Heart left ventricle (tissue), 16 donors: ENCODE data around the gene ABHD16B. TPM values are rescaled to one million over a fixed set of nuclear protein-coding genes. Genes with fewer than 3 reads are reported as not detected.

Experiments
- ATAC-seq, 4 donors: fragments of 200-7000 bp; cut with Tn5 transposase; one replicate each; pipeline ENCODE4 v1.9.1; 2020 to 2022; ENCODE audit warnings: moderate library complexity in 4 of 4, mild to moderate bottlenecking in 3 of 4, moderate number of reproducible peaks in 1 of 4
- DNase-seq, 5 donors: peaks; one replicate each; pipeline ENCODE4 v3.0.0-alpha.2; 2020
- H3K27ac ChIP-seq, 12 donors: fragments of 200-600 bp; sonication (generic) in 4 of 12; one replicate each; pipeline versions ENCODE4 v1.5.0 to v1.8.0; 2016 to 2022; ENCODE audit warnings: mild to moderate bottlenecking in 2 of 12
- H3K27me3 ChIP-seq, 9 donors: fragments of 200-600 bp; sonication (generic) in 2 of 9; one replicate each; pipeline versions ENCODE4 v1.5.1 to v1.8.0; 2016 to 2022; ENCODE audit warnings: mild to moderate bottlenecking in 3 of 9
- H3K36me3 ChIP-seq, 9 donors: fragments of 200-600 bp; sonication (generic) in 2 of 9; one replicate each; pipeline versions ENCODE4 v1.5.0 to v1.8.0; 2018 to 2022; ENCODE audit warnings: mild to moderate bottlenecking in 2 of 9
- H3K4me1 ChIP-seq, 12 donors: fragments of 200-600 bp; sonication (generic) in 4 of 12; one replicate each; pipeline versions ENCODE4 v1.5.0 to v1.8.0; 2016 to 2022; ENCODE audit warnings: mild to moderate bottlenecking in 3 of 12
- H3K4me3 ChIP-seq, 12 donors: fragments of 200-600 bp; sonication (generic) in 4 of 12; one replicate each; pipeline versions ENCODE4 v1.5.0 to v1.8.0; 2017 to 2022; ENCODE audit warnings: mild to moderate bottlenecking in 9 of 12, moderate library complexity in 4 of 12
- H3K9me3 ChIP-seq, 12 donors: fragments of 200-600 bp; sonication (generic) in 4 of 12; one replicate each; pipeline versions ENCODE4 v1.5.0 to v1.8.0; 2016 to 2022; ENCODE audit warnings: mild to moderate bottlenecking in 1 of 12
- CTCF ChIP-seq, 12 donors: fragments of 200-600 bp; sonication (generic) in 4 of 12; IDR thresholded peaks; one replicate each; pipeline versions ENCODE4 v1.5.0 to v1.8.0; 2018 to 2022; ENCODE audit warnings: antibody characterized with exemption in 12 of 12, mild to moderate bottlenecking in 5 of 12
- POLR2A ChIP-seq, 2 donors: fragments of 450-650 bp; IDR thresholded peaks; one replicate each; pipeline ENCODE4 v1.6.1; 2017; ENCODE audit warnings: antibody characterized with exemption in 2 of 2, mild to moderate bottlenecking in 2 of 2, moderate library complexity in 2 of 2
- WGBS, 4 donors: extraction: QIAGEN DNeasy Blood & Tissue Kit in 2 of 4; methylation state at CpG; one replicate each; pipeline versions ENCODE4 v1.1.5 to v1.1.7; 2013 to 2018; 5-methylcytosine and 5-hydroxymethylcytosine counted together
- intact Hi-C, 10 donors: fragments of 100-400 bp; cut with DNase I; formaldehyde crosslinking; loops; one replicate each; pipeline versions ENCODE4 v1.11.1 to v1.14.2; 2022
- polyA plus RNA-seq, 2 donors: library from polyadenylated mRNA; stranded (reverse); fragments of 200-250 nt; gene quantifications; one replicate each; pipeline ENCODE4 v1.2.3, GENCODE V29; 2013
- total RNA-seq, 9 donors: library from RNA; depleted of rRNA in 2 of 9; stranded (reverse); fragments of >200 nt in 2 of 9; fragmentation: NEBNext Ultra II Directional in 3 of 9; extraction: Animal tissue kit (Norgen Biotek cat#: 25700) in 3 of 9; gene quantifications; one replicate each; pipeline versions ENCODE4 v1.1.0 to v1.2.4, GENCODE V29; 2016 to 2023
- donor health status: ischemic (EF 13 %, LVEDD 7.1; RV severe dilation, severe dysfunction).
- donor health status: healthy with polysubstance abuse.
- donor health status: DM: no; HTN: yes; CAD: no.
- donor health status: DM: no; HTN: no; CAD: no.
- donor health status: ischemic (EF 25% LVEDD 6.9; RV normal size, moderate dysfunction).
- donor health status: ischemic (EF 25% LVEDD 5.7; RV mildly dilated, moderate dysfunction).
- donor health status: healthy.
- donor health status: DM: yes; HTN: yes; CAD: no.
- donor health status: ischemic (EF 35%, LVEDD 5.7; RV mildly dilated, moderate dysfunction).
- donor health status: nonischemic (EF 11% LVEDD 7.7; RV severe dilation, severe dysfunction).
- donor health status: DM: yes; HTN: yes; CAD: no.
- donor health status: PGD.
- donor health status: ischemic (EF 29% LVEDD 5.4; RV normal size, mild dysfunction).
- donor health status: nonischemic (EF 23%, LVEDD 6.1; RV moderate dilation, normal function).

Gene ABHD16B
- total and polyA plus RNA-seq, 11 donors: 0.12 to 0.72 TPM; not detected in 9

GRCh38 chr20:63856098-63856511 lies 5.2 kb upstream of the ABHD16B start:
- Histone ChIP-seq H3K27me3 (no peaks in the 10 kb centered on the region), H3K27ac (peak overlapping the region in 11 of 12 donors; percentile 82 to 96 (median 91)), H3K4me1 (peaks cover 26 to 85% (median 60%) of the 10 kb centered on the region in 12 donors), H3K9me3 (no peaks in the 10 kb centered on the region), H3K36me3 (peaks cover 0 to 1% (median 0%) of the 10 kb centered on the region in 9 donors), H3K4me3 (no peak overlapping the region)
- intact Hi-C loops: loop anchor here in 3 of 10 donors (5.0 kb wide), 1 partner anchor 34 kb away; no protein-coding TSS in a partner anchor
- no peak for ATAC-seq
- TF ChIP-seq POLR2A (IDR thresholded peaks at IDR 0.05) (no peak), CTCF (IDR thresholded peaks at IDR 0.05) (no peak)
- 80 to 88% (median 83%) methylated on average over 21 to 22 of the region's 22 CpGs for WGBS, 4 donors
- DNase-seq: peak in 1 of 5 donors; percentile 62

GRCh38 chr20:63857764-63858392 lies 3.4 kb upstream of the ABHD16B start:
- no peaks in the 10 kb centered on the region for H3K9me3 ChIP-seq
- H3K27ac ChIP-seq: peak overlapping the region; percentile 49 to 88 (median 80)
- H3K36me3 ChIP-seq: peaks cover 0 to 17% (median 4%) of the 10 kb centered on the region in 9 donors
- peak overlapping the region in 2 of 12 donors; percentile 20 to 28 for H3K4me3 ChIP-seq
- H3K4me1 ChIP-seq: peaks cover 26 to 81% (median 58%) of the 10 kb centered on the region in 12 donors
- TF ChIP-seq POLR2A (IDR thresholded peaks at IDR 0.05) (no peak), CTCF (IDR thresholded peaks at IDR 0.05) (no peak)
- no peaks in the 10 kb centered on the region for H3K27me3 ChIP-seq
- ATAC-seq: peak; percentile 5 to 39 (median 16)
- WGBS, 4 donors: 29 to 45% (median 34%) methylated on average over 10 to 14 of the region's 14 CpGs
- DNase-seq: peak; percentile 64 to 76 (median 66)
- intact Hi-C loops: loop anchor here in 7 of 10 donors (1.0 to 5.0 kb wide), 6 partner anchors 12 to 71 kb away; no protein-coding TSS in a partner anchor

GRCh38 chr20:63858393-63859165 lies 2.7 kb upstream of the ABHD16B start:
- Histone ChIP-seq H3K27me3 (no peaks in the 10 kb centered on the region), H3K36me3 (peaks cover 0 to 17% (median 4%) of the 10 kb centered on the region in 9 donors), H3K27ac (peak overlapping the region; percentile 49 to 88 (median 80)), H3K4me3 (peak overlapping the region in 3 of 12 donors; percentile 20 to 28 (median 24)), H3K4me1 (peaks cover 28 to 80% (median 62%) of the 10 kb centered on the region in 12 donors), H3K9me3 (no peaks in the 10 kb centered on the region)
- DNase-seq (peak; percentile 78 to 88 (median 79)), ATAC-seq (peak; percentile 32 to 74 (median 52))
- intact Hi-C loops: loop anchor here in 7 of 10 donors (1.0 to 5.0 kb wide), 6 partner anchors 12 to 72 kb away; no protein-coding TSS in a partner anchor
- TF ChIP-seq POLR2A (IDR thresholded peaks at IDR 0.05) (no peak), CTCF (IDR thresholded peaks at IDR 0.05) (peak in 10 of 12 donors; percentile 18 to 62 (median 46))
- WGBS, 4 donors: 16 to 33% (median 26%) methylated on average over 1 to 12 of the region's 12 CpGs
